Endothelial cell of umbilical vein (primary cell): ENCODE data around the gene MAP3K4.

ENCODE experiments used
- POLR2AphosphoS5 ChIP-seq: IDR thresholded peaks from 2 replicates; pipeline ENCODE4 v1.6.1; 2012; ENCODE audit warnings: low read depth, mild to moderate bottlenecking, control low read depth, low read length, moderate library complexity; ENCODE audit not compliant: insufficient read depth
- TF ChIP-seq, protein P1 (sequence below), 2 donors: IDR thresholded peaks; 1 replicate in 1 of 2; 2 replicates in 1 of 2; pipeline ENCODE4 v1.5.1; 2011; ENCODE audit warnings: low read length in 2 of 2, mild to moderate bottlenecking in 2 of 2, moderate library complexity in 2 of 2, control low read depth in 1 of 2, inconsistent platforms in 1 of 2, low read depth in 1 of 2; ENCODE audit not compliant: insufficient read depth in 1 of 2; ENCODE audit errors: extremely low read depth in 1 of 2

DNA sequence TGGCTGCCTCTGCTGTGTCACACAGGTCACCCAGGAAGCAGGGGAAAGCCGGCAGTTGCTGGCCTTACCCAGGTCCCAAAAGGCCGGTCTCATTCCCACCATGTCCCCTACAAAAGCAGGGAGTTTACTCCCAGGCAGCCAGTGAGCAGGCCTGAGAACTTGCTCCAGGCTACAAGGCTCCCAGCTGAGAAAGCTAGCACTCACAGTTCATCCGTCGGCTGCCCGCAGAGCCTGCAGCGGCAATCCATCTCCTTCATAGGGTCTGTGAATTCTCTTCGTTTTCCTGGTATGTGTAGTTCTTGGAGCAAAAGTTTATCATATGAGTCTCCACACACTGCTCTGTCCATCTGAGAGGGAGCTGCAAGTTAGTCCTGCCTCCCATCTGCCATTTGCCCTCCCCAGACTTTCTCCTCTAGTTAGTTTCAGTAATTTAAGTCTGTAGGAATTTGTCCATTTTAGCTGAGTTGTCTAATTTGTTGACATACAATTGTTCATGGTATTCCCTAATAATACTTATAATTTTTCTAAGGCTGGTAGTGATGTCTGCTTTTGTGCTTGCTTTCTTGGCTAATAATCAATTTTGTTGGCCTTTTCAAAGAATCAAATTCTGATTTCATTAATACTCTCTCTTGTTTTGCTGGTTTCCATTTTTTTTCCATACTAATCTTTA is 135.6 kb downstream of the MAP3K4 start:
- TF ChIP-seq, protein P1, sequence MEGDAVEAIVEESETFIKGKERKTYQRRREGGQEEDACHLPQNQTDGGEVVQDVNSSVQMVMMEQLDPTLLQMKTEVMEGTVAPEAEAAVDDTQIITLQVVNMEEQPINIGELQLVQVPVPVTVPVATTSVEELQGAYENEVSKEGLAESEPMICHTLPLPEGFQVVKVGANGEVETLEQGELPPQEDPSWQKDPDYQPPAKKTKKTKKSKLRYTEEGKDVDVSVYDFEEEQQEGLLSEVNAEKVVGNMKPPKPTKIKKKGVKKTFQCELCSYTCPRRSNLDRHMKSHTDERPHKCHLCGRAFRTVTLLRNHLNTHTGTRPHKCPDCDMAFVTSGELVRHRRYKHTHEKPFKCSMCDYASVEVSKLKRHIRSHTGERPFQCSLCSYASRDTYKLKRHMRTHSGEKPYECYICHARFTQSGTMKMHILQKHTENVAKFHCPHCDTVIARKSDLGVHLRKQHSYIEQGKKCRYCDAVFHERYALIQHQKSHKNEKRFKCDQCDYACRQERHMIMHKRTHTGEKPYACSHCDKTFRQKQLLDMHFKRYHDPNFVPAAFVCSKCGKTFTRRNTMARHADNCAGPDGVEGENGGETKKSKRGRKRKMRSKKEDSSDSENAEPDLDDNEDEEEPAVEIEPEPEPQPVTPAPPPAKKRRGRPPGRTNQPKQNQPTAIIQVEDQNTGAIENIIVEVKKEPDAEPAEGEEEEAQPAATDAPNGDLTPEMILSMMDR (IDR thresholded peaks at IDR 0.05; ENCODE audit: extremely low read depth in 1 of 2, insufficient read depth in 1 of 2, low read depth in 1 of 2, low read length in 2 of 2), result no peak
- TF ChIP-seq POLR2AphosphoS5, result no peak
